HG03175 (cell line): Measurements from ENCODE around the gene ARHGAP15.
A peak's percentile ranks its signal among the peaks of the same experiment; 100 is the strongest.

Experiments used
- ATAC-seq: cut with Tn5 transposase; IDR thresholded peaks from one replicate; pipeline ENCODE4 v1.9.1; 2021; ENCODE audit warnings: mild to moderate bottlenecking, moderate library complexity; ENCODE audit not compliant: unreplicated experiment

ARHGAP15 gene

DNA sequence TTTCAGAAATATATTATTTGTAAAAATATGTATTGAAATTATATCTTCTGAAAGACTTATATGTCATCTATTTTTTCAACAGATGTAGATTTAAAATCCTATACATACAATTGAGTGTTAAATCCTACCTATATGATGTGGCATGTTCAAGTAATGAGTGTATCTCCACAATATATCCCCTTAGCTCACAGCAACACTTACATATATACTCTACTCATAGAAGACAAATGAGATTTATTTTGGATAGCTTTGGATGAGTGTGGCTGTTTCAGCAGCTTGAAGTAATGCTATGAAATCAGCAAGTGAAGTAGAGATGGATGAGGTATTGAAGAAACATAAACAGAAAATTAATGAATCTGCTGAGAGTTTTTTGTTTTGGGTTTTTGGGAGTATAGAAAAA lies 263.1 kb downstream of the ARHGAP15 start:
- ATAC-seq: no peak

DNA sequence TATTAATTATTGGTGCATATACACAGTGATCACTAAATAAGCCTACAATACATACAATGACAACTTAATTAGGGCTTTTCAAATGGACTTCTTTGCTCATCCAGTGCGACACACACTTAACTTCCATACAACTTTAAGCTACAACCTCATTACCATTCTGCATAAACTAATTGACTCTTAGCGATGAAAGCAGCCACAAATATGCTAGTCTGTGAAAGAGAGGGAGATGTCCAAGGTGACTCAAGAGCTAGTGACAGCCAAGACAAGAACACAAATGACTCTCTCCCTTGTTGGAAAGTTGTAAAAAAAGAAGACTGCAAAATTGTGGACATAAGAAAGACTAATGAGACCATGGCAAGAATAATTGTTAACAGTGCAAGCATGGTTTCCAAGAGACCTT lies 264.8 kb downstream of the ARHGAP15 start:
- no peak for ATAC-seq

DNA sequence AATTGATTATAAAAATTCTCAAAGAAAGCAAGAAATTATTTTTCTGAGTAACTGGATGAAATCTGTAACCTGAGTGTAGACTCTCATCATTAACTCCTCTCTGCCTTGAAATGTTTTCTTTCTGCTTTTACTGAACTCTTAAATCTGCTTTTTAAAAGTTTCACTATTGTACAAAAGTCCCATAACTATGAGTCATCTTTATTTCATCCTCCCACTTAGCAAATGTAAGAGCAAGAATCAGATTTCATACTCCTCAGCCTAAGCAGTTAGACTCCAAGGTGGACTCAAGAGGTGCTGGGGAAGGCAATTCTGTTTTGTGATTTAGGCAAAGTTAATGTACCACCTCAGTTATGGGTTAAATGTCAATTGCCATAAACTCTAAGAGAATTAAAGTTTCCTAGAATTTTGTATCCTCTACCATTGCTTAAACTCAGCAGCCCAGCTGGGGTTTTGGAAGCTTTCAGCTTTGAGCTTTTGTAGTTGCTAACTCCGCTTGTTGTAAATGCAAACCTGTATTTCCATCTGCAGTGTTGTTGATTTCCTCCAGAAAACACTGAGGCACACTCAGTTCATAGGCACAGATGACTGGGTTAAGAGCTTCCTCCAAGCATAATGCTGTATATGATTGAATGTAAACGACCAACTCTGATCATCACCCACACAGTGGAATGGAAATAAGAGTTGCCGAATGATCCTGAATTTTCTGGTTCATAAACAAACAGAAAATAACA lies 268.8 kb downstream of the ARHGAP15 start:
- peak; percentile 58 for ATAC-seq

DNA sequence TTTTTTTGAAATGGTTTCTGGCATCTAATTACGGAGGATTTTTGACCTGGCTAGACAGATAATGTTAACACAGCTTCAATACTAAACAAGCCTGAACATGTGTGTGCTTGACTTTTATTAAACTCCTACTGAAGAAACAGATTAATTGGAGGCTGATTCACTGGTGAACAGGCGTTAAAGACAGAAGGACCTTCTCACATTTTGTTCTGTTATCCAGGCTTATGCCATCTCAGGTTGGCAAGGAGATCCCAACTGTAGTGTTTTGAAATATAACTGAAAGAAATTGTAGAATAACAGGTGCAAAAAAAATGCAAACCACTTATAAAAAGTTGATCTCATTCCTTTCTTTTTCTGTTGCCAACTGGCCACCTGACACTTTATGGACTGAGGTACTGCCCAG lies 269.6 kb downstream of the ARHGAP15 start:
- ATAC-seq: no peak

DNA sequence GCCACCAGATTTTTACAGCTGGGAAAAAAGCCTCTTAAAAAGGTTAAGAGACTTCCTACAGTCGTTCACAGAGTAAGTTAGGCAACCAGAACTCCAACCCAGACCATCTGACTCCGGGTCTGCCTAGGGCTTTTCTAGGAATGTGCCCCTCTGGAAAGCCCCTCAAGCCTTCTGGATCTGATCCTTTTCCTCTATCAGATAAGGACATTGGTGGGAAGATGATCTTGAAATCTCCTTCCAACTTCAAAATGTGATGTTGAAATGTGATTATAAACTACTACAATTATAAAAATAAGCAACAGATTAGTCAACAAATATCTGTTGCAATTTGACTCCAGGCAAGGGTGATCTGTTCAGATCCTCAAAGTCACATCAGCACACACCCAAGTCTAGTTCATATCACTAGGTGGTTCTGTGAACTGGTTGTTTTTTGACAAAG lies 270.4 kb downstream of the ARHGAP15 start:
- ATAC-seq: no peak

DNA sequence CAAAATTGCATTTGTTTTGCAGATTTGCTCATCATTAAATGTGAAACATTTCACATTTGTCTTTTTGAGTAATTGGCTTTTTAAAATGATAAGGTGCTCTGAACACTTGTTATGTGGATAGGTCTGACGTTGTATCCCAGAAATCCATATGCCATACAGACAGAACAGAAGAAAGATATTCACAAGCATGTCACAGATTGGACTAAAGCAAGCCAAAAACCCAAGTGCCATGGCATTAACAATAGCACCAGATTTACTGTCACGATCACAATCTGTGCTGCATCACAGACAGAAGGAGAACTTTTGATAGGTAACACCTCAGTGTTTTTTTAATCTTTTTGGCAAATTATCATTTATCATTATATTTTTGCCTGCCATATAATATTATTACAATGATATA lies 272.6 kb downstream of the ARHGAP15 start:
- no peak for ATAC-seq

DNA sequence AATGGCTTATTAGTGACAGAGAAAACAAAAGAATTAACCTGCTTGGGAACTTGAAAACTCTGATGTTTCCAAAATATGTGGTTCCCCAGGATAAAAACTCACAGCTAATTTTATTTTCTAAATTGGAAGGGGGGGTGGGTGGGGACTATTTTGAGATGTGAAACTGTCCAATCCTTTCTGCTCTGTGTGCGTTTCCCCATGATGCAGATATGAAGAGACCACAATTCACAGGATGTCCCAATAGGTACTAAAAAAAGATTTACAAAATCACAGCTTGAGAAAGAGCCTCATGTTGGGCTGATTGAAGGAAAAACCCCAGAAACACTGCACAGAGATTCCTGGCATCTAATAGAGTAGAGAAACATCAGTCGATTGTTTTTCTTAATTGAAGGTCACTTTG lies 273.2 kb downstream of the ARHGAP15 start:
- no peak for ATAC-seq

DNA sequence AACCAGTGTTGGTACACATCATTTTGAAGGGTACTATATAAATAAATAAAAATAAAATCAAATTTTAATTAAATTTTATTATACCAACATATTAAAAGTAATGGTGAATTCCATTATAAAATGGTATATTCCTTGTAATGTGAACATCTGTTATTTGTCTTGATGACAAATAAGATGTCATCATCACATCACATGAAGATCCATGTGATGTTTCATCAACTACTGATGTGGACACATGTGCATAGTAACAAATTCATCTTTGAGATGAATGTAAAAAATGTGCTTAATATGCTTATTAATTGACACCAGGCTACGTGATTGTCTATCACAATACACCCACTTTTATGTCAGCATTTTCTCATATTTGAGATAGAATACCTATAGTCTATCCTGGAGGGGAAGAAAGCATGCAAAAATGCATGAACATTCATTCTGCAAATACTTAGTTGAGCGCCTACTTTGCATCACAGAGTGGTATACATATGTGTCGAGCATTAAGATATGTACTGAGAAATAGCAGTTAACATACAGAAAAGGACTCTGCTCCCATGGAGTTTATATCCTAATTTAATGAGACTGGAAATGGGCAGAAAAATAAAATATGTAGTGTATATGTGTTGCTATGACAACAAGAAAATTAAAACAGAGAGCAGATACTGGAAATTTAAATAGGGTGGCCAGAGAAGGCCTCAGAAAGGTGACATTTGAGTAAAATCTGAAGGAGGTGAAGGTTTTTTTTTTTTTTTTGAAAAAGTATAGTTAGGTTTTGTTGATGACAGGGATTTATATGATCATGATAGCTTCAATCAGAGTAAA lies 281.1 kb downstream of the ARHGAP15 start:
- ATAC-seq: no peak

DNA sequence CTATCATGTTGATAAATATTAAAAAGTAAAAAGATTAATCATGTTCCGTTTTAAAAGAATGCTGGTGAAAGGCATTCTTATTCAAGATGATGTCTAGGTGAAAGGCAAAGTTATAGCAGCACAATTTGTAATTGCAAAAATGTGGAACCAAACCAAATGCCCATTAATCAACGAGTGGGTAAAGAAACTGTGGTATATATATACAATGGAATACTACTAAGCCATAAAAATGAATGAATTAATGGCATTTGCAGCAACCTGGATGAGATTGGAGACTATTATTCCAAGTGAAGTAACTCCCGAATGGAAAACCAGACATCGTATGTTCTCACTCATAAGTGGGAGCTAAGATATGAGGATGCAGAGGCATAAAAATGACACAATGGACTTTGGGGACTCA lies 286.4 kb downstream of the ARHGAP15 start:
- ATAC-seq: no peak

DNA sequence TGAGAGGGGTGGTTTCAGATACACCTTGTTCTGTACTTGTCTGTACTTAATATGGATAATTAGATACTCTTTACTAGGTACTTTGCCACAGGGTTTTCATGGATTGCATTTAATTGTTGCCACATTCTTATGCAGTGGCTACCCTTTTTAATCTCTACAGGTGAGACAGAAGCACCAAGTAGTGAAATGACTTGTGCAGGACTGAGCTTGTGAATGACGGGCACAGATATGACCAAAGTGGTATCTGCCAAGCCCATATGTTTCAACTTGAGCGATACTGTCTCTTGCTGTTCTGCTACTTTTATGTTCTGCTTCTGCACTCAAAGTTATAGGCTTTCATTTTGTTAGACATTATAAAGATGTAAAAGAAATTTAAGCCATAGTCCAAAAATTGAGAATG lies 288.2 kb downstream of the ARHGAP15 start:
- ATAC-seq: no peak

DNA sequence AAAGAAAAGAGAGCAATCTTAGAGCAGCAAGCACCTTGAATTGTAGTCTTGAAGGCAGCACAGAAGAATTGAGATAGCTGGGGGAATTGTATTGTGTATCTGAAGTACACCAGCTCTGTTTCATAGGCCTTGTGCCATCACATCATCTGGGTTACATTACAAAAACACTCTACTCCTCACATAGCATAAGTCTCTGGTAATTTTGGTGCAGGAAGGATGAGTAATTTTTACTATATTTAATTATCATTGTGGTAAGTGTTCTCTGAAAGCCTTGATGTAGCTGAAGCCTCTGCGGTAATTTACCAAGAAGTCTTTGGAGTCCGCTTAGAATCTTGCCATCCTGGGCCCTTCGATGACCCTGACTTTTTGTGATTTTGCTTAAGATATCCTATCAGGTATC lies 291.1 kb downstream of the ARHGAP15 start:
- ATAC-seq: no peak

DNA sequence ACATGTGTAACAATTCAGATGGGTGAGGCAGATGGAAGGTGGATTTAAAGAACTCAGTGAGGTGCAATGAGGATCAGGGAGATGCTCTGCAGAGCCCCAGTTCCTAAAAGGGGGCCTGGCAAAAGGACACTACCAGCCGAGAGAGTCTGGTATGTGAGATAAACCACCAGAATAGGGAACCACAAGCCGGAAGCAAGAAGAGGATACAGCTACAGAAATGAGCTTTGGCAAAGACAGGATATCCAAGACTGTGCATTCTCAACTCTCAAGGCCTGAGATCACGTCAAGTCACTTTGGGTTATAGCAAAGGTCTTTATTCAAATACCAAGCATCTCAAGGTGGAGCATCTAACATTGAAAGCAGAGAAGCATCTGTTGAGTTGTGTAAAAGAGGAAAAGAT lies 293.5 kb downstream of the ARHGAP15 start:
- ATAC-seq: peak; percentile 92

DNA sequence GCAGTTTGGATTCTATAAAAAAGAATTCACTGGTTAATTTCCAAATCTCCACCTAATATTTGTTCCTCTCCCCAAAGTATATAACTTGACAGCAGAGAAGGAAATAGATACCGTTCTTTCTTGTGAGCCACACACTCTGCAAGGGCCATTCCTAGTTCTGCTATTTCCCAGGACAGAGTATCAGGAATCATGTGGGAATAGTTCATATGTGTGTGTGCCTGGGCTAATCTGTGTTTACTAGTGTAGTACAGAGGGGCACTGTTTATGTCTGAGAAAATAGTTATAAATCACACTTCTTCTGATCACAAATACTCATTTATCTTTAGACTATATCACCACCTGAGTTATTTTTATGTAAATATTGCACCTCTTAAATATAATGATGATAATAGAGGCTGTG lies 296.7 kb downstream of the ARHGAP15 start:
- ATAC-seq: no peak

DNA sequence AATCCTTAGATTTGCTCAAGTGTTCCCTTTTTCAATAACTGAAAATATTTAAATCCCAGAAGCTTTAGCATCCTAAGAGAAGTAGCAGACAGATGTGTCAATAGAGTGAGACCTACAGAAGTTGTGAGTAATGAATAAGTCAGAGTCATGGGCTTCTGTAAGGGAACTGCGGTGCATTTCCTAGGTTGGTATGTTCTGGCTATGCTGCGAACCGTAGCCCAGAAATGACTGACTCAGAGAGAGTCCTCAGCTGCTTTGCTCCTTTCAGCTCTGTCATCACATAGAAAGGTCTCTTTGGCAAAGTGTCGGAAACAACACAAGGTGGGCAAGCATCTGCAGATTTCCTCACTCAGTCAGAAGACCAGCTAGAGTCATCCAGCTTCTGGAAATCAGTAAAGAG lies 297.1 kb downstream of the ARHGAP15 start:
- ATAC-seq: no peak

DNA sequence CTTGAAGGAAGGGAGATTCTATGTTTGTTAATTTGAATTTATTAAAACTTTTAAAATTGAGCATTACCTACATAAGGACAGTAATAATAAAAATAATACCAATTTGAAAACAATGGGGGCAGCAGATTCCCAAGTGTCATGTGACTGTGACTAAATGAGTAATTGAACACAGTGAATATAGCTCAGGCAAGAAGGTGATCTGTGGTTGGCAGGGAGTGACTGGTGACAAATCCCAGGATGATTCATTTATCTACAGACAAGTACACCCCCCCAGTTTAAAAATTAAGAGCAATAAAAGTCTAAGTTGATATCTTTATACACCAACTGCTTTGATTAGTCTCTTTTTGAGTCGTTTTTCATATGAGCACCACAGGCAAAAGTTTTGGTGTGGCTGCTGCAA lies 299.5 kb downstream of the ARHGAP15 start:
- no peak for ATAC-seq

DNA sequence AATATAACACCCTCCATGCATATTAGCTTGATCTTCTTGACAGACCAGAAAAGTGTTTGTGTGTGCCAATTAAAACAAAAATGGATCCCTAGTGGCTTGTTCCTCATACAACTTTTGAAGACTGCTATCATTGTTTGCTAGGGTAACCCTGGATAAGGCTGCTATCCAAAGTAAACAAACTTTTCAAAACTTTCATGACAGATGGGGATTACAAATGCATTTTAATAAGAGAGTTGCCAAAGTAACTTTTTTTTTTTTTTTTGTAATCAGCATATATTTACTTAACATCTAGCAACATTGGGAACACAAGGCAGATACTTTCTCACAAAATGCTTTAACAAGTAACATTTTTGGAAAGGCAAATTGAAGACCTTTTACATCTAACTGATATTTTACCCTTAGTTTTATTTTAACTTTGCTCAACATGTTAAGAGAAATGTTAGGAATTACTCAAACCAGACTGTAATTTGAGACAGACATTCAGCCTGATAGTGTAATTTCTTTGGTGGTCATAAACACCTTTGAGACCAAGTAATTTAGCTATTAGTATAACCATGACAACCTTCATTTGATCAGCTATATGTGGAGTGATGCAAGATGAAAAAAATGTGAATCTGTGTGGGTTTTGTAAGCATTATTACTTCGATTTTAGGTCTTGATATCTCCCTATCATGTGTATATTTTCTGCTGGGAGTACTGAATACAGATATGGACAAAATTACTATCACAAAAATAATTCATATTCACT lies 300.9 kb downstream of the ARHGAP15 start:
- ATAC-seq: no peak

DNA sequence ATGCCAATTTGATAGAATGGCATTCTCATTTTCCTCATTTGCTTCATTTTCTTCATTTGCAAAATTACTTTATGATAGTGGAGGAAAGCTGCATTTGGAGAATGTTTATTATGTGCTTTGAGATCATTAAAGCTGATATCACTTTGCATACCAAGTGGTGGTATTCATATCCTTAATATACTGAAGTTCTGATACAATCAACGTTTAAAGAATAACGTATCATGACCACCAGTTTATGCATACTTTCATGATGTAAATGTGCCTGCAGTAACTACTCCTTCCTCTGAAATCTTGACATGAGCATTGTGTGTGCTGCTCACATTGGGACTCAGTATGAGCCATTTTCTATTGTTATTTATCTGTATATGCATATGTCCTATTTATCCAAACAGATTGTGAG lies 302.1 kb downstream of the ARHGAP15 start:
- no peak for ATAC-seq

DNA sequence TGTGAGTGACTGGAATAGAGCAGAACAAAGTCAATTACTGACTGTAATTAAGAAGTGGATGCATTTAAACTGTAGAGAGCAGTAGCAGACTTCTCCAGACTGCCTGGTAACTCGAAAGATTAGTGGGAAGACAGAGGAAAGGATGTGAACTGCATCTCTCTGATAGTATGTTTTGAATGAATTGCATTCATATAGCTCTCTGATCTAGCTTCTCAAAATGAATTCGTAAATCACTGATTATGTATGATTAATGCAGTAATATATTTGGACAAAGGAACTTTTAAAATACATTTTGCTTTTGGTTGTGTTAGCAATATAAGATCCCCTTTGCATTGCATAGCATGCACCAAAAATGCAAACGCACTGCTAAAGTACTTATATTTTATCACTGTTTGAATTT lies 304.0 kb downstream of the ARHGAP15 start:
- no peak for ATAC-seq

DNA sequence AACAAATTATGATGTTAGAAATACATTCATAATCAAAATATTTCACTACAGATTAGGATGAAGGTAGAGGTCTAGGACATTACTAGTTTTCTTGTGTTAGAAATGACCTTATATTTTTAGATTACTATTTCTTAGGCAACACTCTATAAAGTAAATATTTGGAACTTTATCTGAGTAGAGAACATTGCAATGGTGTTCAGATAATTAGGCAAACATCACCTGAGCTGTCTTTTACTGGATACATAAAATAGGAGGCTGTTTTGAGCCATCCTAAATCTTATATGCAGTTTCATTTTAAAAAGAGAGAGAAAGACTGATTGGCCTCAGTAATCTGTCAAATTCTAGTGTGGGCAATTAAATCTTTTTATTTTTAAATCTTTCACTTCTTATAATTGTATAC lies 304.6 kb downstream of the ARHGAP15 start:
- ATAC-seq: no peak

DNA sequence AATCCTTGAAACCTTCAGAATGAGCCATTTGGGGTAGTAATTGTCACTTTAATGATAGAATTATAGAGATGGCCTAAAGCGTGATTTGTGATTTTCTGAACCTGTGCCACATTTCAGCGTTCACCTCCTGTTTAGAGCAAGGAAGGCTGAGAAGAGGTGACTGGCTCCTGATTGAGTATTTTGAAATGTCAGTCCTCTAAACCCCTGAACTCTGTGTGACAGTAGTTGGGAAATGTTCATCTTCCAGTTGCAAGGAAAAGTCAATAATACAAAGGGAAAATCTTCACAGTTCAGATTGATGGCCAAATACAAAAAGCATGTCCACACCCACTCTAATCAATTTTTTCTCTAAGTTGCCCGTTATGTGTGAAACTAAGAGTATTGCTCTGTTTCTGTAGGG lies 305.2 kb downstream of the ARHGAP15 start:
- ATAC-seq: no peak

DNA sequence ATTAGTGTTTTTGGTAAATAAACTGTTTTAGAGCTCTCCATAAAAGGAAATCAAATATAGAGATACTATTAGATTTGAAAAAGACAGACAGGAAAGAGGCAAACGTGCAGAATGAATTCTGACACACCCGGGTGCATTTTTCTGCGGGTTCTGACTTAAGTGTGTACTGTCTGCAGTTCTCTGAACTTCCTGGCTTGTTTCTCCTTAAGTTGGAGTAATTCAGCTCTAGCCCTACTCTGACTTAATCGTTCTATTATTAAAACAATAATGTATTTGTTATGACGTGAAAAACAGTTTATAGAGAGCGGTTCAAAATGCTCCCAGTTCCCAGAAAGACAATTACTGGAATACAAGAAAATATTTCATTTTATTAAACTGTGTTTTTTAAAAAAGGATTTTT lies 305.9 kb downstream of the ARHGAP15 start:
- no peak for ATAC-seq

DNA sequence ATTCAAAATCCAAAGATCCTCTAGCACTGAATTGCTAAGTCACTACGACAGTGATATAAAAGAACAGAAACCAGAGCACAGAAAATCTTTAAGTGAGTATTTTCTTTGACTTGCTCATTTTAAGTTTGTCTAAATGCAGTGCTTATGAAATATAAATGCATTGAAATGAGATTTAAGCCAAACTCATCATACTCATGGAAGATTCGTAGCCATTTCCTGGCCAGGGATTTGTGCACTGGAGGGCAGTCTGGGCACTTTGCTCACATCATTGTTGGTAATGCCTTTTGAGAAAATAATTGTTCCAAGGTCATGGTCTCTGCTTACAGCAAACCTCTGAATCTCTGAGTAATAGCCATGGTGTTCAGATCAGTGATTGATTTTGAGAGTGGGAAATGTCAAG lies 307.7 kb downstream of the ARHGAP15 start:
- no peak for ATAC-seq
